WTC11 (cell line): Measurements from ENCODE around the gene CRAT.

Source experiments
- ZNF121 ChIP-seq: sonication (generic); formaldehyde crosslinking; IDR thresholded peaks from 2 replicates; pipeline ENCODE4 v1.8.0; 2023; ENCODE audit warnings: missing genetic modification reagents
- TF ChIP-seq, protein P1 (sequence below): sonication (generic); formaldehyde crosslinking; conservative IDR thresholded peaks from 2 replicates; pipeline ENCODE4 v1.8.1; 2022; ENCODE audit warnings: mild to moderate bottlenecking, missing genetic modification reagents
- TF ChIP-seq, protein P2 (sequence below): fragments of 200-600 bp; IDR thresholded peaks from 2 replicates; pipeline ENCODE4 v1.8.0; 2022; ENCODE audit warnings: antibody characterized with exemption

DNA sequence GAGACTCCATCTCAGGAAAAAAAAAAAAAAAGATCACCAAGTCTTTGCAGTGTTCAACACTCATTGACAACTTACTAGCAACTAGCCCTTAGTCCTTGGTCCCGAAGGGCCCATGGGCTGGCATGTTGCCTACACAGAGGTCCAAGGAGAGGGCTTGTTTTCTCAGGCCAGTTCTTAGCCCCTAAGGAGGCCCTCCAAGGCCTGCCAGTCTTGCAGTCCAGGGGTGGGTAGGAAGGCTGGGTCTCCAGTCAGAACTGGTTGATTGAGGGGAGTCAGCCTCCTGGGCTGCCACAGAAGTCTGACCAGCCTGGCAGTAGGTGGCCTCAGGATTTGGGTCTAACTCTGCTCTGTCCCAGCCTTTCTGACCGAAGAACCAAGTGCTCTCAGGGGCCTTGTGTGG is 34.7 kb upstream of the CRAT start:
- TF ChIP-seq, protein P1, sequence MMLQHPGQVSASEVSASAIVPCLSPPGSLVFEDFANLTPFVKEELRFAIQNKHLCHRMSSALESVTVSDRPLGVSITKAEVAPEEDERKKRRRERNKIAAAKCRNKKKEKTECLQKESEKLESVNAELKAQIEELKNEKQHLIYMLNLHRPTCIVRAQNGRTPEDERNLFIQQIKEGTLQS (CRISPR knock-in tag) = no peak
- no peak for TF ChIP-seq ZNF121
- TF ChIP-seq, protein P2, sequence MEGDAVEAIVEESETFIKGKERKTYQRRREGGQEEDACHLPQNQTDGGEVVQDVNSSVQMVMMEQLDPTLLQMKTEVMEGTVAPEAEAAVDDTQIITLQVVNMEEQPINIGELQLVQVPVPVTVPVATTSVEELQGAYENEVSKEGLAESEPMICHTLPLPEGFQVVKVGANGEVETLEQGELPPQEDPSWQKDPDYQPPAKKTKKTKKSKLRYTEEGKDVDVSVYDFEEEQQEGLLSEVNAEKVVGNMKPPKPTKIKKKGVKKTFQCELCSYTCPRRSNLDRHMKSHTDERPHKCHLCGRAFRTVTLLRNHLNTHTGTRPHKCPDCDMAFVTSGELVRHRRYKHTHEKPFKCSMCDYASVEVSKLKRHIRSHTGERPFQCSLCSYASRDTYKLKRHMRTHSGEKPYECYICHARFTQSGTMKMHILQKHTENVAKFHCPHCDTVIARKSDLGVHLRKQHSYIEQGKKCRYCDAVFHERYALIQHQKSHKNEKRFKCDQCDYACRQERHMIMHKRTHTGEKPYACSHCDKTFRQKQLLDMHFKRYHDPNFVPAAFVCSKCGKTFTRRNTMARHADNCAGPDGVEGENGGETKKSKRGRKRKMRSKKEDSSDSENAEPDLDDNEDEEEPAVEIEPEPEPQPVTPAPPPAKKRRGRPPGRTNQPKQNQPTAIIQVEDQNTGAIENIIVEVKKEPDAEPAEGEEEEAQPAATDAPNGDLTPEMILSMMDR = no peak
